HG02852 (cell line): ENCODE data around the gene SAMD4A.

Experiments
- ATAC-seq: cut with Tn5 transposase; IDR thresholded peaks from one replicate; pipeline ENCODE4 v1.9.1; 2021; ENCODE audit warnings: mild to moderate bottlenecking, moderate library complexity; ENCODE audit not compliant: unreplicated experiment

The SAMD4A gene

DNA sequence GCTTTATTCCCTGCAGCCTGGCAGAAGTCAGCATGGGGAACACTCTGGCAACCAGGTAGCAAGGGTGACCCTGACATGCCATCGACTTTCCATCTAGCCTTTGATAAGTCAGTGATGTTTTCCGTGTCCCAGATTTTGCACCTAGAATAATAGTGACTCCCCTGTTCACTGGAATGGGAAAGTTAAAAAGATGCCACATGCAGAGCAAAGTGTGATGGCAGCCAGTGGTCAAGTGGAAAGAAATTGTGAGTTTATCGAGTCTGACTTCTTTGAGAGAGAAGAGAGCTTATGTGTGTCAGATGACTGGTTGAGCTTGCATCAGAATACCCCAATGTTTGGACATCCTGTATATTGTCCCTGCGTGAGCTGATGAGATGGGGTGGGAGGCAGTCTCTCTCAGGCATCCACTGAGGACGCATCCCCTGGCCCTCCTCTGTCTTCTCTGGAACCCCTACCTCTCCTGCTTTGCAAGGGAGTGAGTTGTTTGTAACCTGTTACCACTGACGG lies 187.2 kb downstream of the SAMD4A start:
- no peak for ATAC-seq

GRCh38 chr14:54754623-54755386 lies 187.9 kb downstream of the SAMD4A start:
- ATAC-seq = no peak

DNA sequence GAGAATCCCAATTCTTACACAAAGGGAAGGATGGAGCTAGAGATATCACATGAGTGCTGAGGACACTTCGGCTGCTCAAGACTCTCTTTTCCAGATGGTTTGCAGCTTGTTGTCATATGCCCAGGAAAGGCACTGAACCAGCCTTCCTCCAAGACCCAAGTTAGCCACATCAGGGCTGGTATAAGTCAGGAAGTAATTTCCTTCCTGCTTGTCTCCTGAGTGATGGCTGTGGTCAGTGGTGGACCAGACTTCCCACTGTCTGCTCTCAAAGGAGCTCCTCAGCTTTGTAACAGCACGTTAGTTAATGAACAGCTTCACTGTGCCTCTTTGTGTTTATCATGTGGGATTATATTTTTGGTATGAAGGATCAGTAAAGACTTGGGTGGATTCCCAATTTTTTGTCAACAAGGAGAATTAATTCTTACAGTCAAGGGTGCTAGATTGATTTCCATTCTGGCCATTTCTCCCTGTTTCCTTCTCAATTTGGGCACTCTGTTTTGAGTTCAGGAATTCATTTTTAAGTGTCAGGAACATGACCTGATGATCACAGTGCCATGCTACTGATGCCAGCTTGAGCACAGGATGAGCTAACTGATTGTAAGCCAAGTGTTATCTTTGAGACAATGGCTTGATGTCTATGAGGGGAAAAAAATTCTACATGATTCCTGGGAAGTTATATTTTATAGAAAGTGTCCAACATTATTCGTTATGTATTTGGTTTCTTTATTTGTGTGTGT lies 189.9 kb downstream of the SAMD4A start:
- ATAC-seq = no peak

DNA sequence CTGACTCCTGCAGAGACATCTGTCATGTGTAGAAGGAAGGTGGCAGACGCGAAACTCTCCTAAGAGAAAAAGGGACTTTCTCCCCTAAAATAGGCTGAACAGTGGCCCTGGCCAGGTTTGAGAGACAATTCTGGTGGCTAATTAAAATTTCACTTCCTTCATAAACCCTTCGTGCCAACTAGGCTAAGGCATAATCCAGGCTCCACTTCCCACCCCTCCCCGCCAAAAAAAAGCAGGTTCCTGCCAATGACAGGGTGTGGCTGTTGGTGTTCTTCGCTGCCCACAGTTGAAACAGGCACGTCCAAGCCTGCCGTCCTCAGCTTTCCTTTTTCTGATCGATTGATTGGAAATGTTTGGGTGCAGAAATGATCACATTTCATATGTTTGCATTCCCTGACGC lies 191.1 kb downstream of the SAMD4A start:
- no peak for ATAC-seq

- no peak for ATAC-seq
Observed at GRCh38 chr14:54759982-54760585, 193.2 kb downstream of the SAMD4A start.

GRCh38 chr14:54760866-54761575 lies 194.1 kb downstream of the SAMD4A start:
- ATAC-seq = no peak

DNA sequence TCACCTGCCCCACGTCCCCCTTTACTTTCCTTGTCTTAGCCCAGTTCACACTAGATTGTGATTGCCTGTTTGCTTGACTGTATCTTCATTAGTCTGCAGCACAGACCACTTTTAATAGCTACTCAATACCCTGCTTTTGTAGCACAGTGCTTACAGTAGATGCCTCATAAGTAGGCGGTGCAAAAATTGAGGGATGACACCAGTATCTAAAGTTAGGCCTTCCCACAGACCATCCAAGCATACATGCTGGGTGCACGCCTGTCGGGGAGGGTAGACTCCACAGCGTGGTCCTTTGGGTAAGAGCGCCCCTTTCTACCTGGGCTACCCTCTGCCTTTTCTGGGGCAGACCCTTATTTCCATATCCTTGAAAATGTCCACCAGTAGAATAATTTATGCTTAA lies 194.9 kb downstream of the SAMD4A start:
- no peak for ATAC-seq

GRCh38 chr14:54762296-54762695 lies 195.4 kb downstream of the SAMD4A start:
- no peak for ATAC-seq

- no peak for ATAC-seq
Observed at GRCh38 chr14:54763761-54764160, 196.8 kb downstream of the SAMD4A start.

DNA sequence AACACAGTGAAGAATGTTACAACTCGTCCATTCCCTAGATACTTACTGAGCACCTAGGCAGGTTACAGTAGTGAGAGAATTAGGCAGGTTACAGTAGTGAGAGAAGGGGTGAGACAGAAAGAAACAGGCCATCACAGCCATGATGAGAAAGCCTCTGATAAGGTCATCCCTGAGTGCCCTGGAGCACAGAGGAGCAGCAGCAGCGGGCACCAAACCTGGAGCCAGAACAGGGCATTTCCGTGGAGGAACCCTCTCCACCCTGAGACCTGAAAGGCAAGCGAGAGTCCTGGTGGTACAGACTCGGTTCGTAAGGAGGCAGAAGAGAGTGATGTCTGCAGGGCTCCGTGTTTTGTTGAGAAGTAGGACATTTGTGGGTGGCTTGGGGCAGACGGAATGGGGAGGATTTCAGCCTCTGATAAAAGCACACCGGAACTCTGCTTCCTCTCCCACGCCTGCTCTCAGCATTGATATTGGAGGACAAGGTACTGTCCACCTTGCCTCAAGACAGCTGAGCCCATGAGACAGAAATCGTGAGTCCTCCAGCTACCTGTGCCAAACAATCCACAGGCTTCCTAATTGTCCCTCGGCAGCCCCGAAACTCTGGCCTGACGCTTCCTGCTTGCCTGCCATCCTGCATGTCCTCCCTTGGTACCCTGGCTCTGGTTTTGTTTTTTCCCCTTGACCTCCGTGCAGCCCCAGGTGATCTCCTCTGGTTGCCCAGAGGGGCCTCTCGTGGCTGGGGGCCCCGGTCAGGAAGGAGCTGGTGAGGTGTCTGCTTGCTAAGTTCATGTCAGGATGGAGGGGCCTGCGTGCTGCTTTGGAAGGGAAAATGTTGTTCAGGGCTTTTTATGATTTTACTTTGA lies 199.6 kb downstream of the SAMD4A start:
- no peak for ATAC-seq

- ATAC-seq = no peak
Observed at GRCh38 chr14:54767139-54767431, 200.2 kb downstream of the SAMD4A start.

DNA sequence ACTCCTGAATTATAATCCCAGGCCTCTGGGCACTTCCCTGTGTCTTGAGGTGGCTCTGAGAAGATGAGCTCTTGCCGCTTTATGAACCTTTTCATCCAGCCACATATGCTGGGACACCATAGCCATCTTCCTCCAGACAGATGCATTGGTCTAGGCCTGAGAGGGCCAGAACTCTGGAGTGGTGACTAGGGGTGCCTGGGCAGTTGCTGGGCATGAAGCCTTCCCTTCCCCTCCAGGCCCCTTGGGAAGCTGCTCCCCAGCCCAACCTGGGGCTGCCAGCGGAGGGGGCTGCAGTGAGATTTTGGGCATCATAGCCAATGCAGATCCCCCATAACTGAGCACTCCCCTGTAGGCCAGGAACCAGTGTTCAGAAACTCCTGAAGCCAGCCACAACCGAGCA lies 200.5 kb downstream of the SAMD4A start:
- ATAC-seq = no peak

DNA sequence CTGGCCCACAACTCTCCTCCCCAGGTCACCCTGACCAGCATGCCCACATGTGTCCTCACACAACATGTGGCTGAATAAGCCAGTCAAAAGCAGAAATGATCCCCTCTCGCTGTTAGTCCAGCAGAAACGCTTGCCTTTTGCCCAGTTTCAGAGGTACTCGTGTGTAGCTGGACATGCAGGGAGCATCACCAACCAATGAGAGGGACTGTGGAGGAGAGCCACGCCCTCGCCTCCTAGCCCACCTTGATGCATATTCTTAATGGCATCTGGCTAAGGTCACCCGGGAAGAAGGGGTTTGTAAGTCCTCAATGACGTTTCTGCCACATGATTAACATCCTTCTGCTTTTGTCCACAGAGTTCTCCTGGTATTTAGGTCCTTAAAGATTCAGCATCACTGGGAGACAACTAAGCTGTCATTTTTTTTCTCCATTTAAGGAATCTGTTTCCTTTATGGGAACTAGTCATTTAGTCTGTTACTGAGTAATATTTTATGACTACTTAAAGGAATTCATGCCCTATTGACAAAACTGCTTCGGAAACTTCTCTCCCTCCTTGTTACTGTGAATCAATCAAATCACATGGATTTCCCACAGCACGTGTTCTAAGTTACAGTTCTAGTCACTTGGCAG lies 201.7 kb downstream of the SAMD4A start:
- no peak for ATAC-seq

DNA sequence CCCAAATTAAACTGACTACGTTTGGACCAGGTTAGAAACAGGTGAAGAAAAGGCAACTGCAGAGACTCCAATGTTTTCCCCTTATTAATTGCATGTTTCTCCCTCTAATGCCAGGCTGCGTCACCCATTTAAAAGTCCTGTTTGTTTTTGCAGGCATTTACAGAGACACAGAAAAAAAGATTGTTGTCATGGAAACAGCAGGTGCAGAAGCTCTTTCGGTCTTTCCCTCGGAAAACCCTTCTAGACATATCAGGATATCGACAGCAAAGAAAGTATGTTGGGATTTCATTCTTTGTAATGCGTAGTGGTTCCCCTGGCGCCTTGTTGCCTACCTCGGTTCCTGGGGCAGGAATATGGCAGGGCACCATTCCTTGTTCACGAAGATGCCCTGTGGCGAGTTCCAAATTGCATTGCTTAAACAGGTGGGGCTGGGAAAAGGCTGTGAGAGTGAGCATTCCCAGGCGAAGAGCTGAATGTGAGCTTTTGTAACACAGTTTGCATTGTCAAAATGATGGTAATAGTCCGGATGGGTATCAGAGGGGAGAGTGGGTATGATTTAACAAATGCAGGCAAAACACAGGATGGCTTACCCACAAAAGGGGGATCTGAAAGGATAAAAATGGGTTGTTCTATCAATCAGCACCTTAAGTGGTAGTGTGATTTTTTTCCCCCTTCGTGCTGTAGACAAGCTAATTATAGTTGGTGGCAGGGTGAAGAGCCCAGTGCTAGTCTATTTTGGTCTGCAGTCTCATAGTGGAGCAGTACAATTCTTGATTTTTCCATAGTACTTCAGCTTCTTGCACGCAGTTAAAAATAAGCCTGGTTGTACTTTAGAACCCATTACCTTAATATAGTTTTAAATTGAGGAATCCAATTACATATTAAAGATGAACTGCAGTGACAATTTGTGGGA lies 203.3 kb downstream of the SAMD4A start:
- ATAC-seq = no peak

- no peak for ATAC-seq
Observed at GRCh38 chr14:54771411-54772027, 204.6 kb downstream of the SAMD4A start.

DNA sequence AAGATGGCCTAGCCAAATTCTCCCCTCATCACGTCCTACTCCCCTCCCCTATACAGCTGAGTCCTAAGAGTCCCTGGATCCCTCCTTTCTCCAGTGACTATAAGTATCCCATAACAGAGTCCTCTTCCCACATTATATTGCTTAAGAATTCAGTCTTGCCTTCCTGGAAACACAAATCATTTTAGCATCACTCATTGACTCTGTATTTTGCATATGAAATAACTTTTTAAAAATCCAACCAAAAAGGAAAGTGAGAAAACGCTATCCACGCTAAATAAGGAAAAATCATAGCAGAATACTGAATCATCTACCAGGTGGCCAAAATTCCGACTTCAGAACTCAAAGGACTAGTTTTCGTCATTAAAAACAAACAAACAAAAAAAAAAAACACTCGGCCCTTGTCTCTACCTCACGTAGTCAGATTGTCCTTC lies 205.5 kb downstream of the SAMD4A start:
- no peak for ATAC-seq

GRCh38 chr14:54773171-54774006 lies 206.5 kb downstream of the SAMD4A start:
- ATAC-seq = peak; percentile 58

DNA sequence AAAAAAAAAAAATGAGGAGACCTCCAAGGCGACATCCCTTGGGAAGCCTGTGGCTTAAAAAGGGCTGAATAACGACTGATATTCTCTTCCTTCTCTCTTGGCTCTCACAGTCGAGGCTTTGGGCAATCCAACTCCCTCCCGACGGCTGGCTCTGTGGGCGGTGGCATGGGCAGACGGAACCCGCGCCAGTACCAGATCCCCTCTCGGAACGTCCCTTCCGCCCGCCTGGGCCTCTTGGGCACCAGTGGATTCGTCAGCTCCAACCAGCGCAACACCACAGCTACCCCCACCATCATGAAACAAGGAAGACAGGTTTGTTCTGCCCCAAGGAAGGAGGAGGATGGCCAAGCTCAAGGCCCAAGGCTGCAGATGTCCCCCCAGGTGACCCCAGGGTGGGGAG lies 207.9 kb downstream of the SAMD4A start:
- no peak for ATAC-seq
